ENCODE data around the gene LINGO3.

DNA sequence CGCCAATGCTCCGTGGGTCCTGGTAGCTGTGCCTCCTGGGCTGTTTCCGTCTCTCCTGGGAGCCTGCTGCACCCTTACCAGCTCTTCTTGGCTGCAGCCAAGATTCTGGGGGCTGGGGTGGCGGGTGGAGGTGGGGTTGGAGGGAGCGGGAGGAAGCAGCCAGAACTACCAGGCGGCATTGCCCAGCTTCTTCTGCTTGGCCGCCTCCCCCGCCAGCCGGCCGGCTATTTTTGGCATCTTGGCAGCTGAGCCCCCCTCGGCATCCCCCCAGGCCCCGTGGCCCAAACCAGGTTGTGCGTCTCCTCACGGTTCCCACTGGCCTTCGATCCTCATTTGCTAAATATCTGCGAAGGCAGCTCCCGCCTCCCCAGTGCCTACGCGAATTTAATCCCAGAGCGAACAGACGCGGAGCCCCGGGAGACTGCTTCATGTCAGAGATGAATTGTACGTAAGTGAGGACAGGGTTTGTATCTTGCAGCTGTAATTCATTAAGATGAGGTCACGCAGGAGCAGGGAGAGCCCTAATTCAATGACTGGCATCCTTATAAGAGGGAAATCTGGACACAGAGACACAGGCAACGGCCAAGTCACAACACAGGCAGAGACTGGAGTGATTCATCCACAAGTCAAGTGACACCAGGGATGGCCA lies 13.1 kb downstream of the LINGO3 start:
- TF ChIP-seq, protein P1, sequence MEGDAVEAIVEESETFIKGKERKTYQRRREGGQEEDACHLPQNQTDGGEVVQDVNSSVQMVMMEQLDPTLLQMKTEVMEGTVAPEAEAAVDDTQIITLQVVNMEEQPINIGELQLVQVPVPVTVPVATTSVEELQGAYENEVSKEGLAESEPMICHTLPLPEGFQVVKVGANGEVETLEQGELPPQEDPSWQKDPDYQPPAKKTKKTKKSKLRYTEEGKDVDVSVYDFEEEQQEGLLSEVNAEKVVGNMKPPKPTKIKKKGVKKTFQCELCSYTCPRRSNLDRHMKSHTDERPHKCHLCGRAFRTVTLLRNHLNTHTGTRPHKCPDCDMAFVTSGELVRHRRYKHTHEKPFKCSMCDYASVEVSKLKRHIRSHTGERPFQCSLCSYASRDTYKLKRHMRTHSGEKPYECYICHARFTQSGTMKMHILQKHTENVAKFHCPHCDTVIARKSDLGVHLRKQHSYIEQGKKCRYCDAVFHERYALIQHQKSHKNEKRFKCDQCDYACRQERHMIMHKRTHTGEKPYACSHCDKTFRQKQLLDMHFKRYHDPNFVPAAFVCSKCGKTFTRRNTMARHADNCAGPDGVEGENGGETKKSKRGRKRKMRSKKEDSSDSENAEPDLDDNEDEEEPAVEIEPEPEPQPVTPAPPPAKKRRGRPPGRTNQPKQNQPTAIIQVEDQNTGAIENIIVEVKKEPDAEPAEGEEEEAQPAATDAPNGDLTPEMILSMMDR (IDR thresholded peaks at IDR 0.05): no peak
- TF ChIP-seq POLR2AphosphoS5 (IDR thresholded peaks at IDR 0.05): no peak
- TF ChIP-seq POLR2A (IDR thresholded peaks at IDR 0.05): no peak
